Skeletal muscle tissue (tissue), 4 donors: ENCODE data around the gene TBR1. TPM values are rescaled to one million over a fixed set of nuclear protein-coding genes. Genes with fewer than 3 reads are reported as not detected.

Experiments used
- H3K27ac ChIP-seq: one replicate; pipeline ENCODE4 v1.7.0; 2013; ENCODE audit warnings: mild to moderate bottlenecking, low read depth, low read length, inconsistent platforms
- H3K27me3 ChIP-seq, 3 donors: one replicate each; pipeline ENCODE4 v1.7.0; 2013; ENCODE audit warnings: low read length in 3 of 3; ENCODE audit not compliant: control insufficient read depth in 3 of 3, insufficient read depth in 3 of 3
- H3K36me3 ChIP-seq, 3 donors: one replicate each; pipeline ENCODE4 v1.7.0; 2013; ENCODE audit warnings: low read length in 3 of 3; ENCODE audit not compliant: control insufficient read depth in 3 of 3, insufficient read depth in 3 of 3
- H3K4me1 ChIP-seq, 3 donors: one replicate each; pipeline ENCODE4 v1.7.0; 2013; ENCODE audit warnings: low read length in 3 of 3, mild to moderate bottlenecking in 3 of 3; ENCODE audit not compliant: control insufficient read depth in 3 of 3, insufficient read depth in 3 of 3
- H3K4me3 ChIP-seq, 3 donors: one replicate each; pipeline ENCODE4 v1.7.0; 2013; ENCODE audit warnings: low read length in 3 of 3
- H3K9ac ChIP-seq, 3 donors: one replicate each; pipeline ENCODE4 v1.7.0; 2013; ENCODE audit warnings: low read length in 3 of 3, mild to moderate bottlenecking in 3 of 3, moderate library complexity in 2 of 3, low read depth in 1 of 3
- H3K9me3 ChIP-seq, 3 donors: one replicate each; pipeline ENCODE4 v1.7.0; 2013; ENCODE audit warnings: low read length in 3 of 3; ENCODE audit not compliant: control insufficient read depth in 3 of 3
- total RNA-seq: library from RNA; depleted of rRNA; stranded (reverse); fragments of >200 nt; gene quantifications from one replicate; pipeline ENCODE4 v1.2.3, GENCODE V29; 2014
- donor health status: Osteomylitis.

TBR1 gene
- total RNA-seq, result not detected

DNA sequence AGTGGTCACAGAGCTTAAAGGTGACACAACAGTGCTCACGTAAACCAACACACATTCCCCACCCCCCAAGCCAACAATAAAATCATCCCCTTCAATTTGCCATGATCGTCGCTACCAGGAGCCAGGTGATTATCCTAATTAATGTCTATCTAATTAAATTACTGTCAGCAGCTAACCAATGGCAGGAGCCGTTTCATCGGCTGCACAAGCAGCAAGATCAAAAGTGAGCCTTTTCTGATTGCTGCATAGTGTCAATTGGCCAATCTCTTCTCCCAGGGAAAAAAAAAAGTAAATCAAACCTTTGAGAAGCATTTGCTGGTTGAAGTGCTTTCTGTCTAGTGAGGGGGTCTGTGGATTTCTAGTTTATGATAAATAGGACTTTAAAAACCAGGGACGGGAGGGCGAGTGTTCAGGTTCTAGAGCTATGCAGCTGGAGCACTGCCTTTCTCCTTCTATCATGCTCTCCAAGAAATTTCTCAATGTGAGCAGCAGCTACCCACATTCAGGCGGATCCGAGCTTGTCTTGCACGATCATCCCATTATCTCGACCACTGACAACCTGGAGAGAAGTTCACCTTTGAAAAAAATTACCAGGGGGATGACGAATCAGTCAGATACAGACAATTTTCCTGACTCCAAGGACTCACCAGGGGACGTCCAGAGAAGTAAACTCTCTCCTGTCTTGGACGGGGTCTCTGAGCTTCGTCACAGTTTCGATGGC, at the start of gene TBR1:
Gene TBR1 (plus strand): TSS at position 311 of the 721 bp plus-strand sequence. CDS start 114 bp downstream, at position 425.
- H3K4me3 ChIP-seq, result peak within 1 kb of the TSS; percentile 62 to 71 (median 68)

DNA sequence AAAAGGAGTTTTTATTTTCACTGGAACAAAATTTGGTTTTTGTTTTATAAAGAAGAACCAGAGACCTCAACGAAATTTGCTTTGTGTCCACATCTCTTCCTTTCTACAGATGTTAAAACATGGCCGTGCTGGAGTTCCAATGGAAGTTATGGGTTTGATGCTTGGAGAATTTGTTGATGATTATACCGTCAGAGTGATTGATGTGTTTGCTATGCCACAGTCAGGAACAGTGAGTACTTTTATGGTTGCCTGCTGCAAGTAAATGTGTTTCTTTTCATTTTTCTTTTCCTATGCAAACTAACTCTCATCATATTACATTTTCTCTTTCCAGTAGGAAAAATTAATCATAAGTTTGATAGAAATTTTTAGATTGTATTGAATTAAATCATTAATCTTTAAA, 48.4 kb upstream of the TBR1 start:
- Histone ChIP-seq H3K27me3 (no peaks in the 10 kb centered on the region), H3K27ac (no peak overlapping the region), H3K4me3 (no peak overlapping the region), H3K9ac (no peak overlapping the region), H3K4me1 (no peaks in the 10 kb centered on the region), H3K36me3 (peaks cover 3 to 9% (median 7%) of the 10 kb centered on the region in 3 donors), H3K9me3 (peaks cover 0 to 3% (median 0%) of the 10 kb centered on the region in 3 donors)

More for the DNA sequence above, at the start of gene TBR1:
- H3K9me3 ChIP-seq, result no peaks in the 10 kb centered on the region
- H3K4me1 ChIP-seq, result peaks cover 26 to 37% (median 32%) of the 10 kb centered on the region in 3 donors
- no peak within 1 kb of the TSS for H3K27ac ChIP-seq
- H3K36me3 ChIP-seq, result no peaks in the 10 kb centered on the region
- H3K9ac ChIP-seq, result no peak within 1 kb of the TSS
- H3K27me3 ChIP-seq, result peaks cover 62 to 71% (median 70%) of the 10 kb centered on the region in 3 donors

DNA sequence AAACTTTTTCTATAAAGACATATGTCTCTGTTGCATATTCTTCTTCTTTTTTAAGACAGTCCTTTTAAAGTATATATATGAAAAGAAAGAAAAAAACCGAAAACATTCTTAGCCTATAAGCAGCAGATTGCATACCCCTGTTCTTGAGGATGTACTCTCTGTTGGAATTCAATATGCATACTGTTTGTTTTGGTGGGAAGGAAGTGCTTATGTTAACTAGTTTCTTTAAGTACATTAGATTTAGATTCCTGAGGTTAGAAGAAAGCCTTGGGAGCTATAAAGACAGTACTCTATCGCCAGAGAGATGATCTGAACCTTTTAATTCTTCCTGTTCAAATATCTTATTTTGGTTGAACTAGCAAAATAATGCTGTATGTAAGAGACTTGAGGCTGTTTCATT, 46.8 kb upstream of the TBR1 start:
- H3K4me1 ChIP-seq, result no peaks in the 10 kb centered on the region
- no peaks in the 10 kb centered on the region for H3K9me3 ChIP-seq
- H3K27me3 ChIP-seq, result no peaks in the 10 kb centered on the region
- H3K27ac ChIP-seq, result no peak overlapping the region
- peaks cover 3 to 9% (median 7%) of the 10 kb centered on the region in 3 donors for H3K36me3 ChIP-seq
- no peak overlapping the region for H3K4me3 ChIP-seq
- H3K9ac ChIP-seq, result no peak overlapping the region

DNA sequence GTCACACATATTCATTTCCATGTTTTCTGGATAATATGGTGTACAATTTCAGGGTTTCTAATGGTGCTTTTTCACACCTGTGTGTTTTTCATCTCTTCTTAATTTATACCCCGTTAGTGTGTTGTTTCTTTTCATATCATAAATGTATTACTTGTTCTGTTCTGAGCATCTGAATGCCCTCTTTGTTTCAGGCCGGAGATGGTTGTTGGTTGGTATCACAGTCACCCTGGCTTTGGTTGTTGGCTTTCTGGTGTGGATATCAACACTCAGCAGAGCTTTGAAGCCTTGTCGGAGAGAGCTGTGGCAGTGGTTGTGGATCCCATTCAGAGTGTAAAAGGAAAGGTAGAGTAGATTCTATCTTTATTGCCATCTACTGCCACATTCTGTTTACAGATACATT, 45.1 kb upstream of the TBR1 start:
- Histone ChIP-seq H3K9me3 (no peaks in the 10 kb centered on the region), H3K27me3 (no peaks in the 10 kb centered on the region), H3K36me3 (peaks cover 3 to 9% (median 7%) of the 10 kb centered on the region in 3 donors), H3K4me1 (no peaks in the 10 kb centered on the region), H3K9ac (no peak overlapping the region), H3K4me3 (no peak overlapping the region), H3K27ac (no peak overlapping the region)

DNA sequence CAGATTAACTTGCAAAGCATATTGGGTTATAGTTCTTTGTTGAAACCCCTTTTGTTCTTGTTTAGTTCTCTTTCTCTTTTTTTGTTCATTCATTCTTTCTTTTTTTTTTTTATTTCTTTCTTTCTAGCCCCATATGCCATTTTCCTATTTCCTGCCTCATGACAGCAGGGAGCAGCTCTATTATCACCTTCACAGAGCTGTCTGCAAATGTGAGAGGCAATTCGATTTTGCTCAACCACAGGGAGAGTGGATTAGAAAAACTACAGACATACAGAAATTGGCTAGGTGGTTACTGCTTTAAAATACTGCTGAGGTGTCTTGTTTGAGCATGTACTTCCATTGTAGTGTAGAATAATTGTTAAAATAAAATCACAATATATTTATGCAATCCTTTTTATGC, 44.2 kb upstream of the TBR1 start:
- peaks cover 3 to 9% (median 7%) of the 10 kb centered on the region in 3 donors for H3K36me3 ChIP-seq

DNA sequence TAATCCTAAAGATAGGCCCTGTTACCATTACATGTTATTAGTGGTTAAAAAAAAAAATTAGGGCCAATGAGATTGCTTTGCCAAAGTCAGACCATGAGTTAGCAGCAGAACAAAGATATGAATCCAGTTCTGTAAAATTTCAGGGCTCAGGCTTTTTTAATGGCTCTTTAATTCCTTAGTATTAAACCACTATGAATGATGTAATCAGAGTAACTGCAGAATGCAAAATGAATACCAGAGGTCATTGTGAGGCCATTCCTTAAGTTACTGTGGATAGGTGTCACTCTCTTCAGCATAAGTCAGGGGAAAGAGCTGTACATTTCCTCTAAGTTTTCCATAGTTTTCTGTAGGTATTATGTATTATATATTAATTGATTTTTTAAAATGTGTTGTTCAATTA, 42.2 kb upstream of the TBR1 start:
- Histone ChIP-seq H3K36me3 (peaks cover 0 to 9% (median 7%) of the 10 kb centered on the region in 3 donors), H3K9me3 (no peaks in the 10 kb centered on the region), H3K27me3 (no peaks in the 10 kb centered on the region), H3K27ac (no peak overlapping the region), H3K4me1 (no peaks in the 10 kb centered on the region), H3K9ac (no peak overlapping the region), H3K4me3 (no peak overlapping the region)

More for the DNA sequence above, 44.2 kb upstream of the TBR1 start:
- Histone ChIP-seq H3K9me3 (no peaks in the 10 kb centered on the region), H3K4me1 (no peaks in the 10 kb centered on the region), H3K27ac (no peak overlapping the region), H3K27me3 (no peaks in the 10 kb centered on the region), H3K9ac (no peak overlapping the region), H3K4me3 (no peak overlapping the region)

DNA sequence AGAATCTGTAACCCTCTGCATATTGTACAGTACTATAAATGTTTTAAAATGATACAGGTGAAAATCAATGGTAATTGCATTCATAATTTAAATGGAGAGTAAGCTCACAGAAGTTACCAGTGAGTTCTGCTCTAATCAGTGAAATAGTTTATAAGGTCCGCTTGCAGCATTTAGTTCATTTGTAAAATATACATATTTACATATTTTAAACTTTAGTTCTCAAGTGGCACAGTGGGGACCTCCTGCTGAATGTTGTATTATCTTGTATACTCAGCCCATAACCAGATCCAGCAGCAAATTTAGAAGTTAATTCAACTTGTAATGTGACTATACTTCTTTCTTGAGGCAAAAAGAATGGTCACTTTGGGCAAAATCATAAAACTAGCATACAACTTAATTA, 41.7 kb upstream of the TBR1 start:
- Histone ChIP-seq H3K9me3 (no peaks in the 10 kb centered on the region), H3K9ac (no peak overlapping the region), H3K27me3 (no peaks in the 10 kb centered on the region), H3K4me1 (peaks cover 0 to under 1% (median 0%) of the 10 kb centered on the region in 3 donors), H3K4me3 (no peak overlapping the region), H3K27ac (no peak overlapping the region), H3K36me3 (peaks cover 0 to 9% (median 7%) of the 10 kb centered on the region in 3 donors)

DNA sequence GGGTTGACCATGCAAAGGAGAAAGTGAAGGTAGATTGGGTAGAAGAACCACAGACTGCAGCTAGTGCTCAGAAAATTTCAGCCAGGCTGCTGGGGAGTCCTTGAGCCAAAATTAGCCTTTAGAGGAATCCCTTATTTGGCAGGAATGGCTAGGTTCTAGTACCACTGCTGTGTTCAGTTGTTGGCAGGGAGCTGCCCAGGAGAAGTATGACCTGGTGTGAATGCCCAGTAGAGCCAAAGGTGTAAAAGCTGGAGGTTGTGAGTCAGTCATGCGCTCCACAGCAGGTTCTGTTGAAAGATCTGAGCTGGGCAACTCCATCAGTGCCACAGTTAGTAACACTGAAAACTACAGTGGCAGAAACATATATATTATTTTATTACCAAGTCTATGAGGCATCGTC, 36.4 kb upstream of the TBR1 start:
- Histone ChIP-seq H3K27me3 (no peaks in the 10 kb centered on the region), H3K4me1 (peaks cover 0 to 7% (median 0%) of the 10 kb centered on the region in 3 donors), H3K9me3 (no peaks in the 10 kb centered on the region), H3K9ac (no peak overlapping the region), H3K27ac (no peak overlapping the region), H3K4me3 (no peak overlapping the region), H3K36me3 (no peaks in the 10 kb centered on the region)

DNA sequence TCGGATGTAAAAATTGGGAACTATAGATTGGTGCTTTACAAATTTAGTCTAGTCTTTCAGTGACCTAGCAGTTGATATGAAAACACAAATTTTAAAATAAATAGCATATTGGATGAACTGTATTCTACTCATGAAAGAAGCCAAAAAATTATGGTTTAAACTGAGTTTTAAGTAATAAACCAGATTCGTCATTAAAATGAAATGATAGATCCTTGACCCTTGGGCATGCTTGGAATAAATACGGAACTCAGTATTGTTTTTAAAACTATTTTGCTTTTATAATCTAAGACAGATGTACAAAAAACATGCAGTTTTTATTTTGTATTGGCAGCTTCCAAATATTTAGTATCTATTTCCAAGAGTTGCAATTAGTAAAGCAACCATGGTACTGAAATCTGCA, 34.6 kb upstream of the TBR1 start:
- Histone ChIP-seq H3K9ac (no peak overlapping the region), H3K36me3 (no peaks in the 10 kb centered on the region), H3K9me3 (no peaks in the 10 kb centered on the region), H3K4me3 (no peak overlapping the region), H3K4me1 (peaks cover 0 to 7% (median 0%) of the 10 kb centered on the region in 3 donors), H3K27me3 (no peaks in the 10 kb centered on the region), H3K27ac (no peak overlapping the region)

DNA sequence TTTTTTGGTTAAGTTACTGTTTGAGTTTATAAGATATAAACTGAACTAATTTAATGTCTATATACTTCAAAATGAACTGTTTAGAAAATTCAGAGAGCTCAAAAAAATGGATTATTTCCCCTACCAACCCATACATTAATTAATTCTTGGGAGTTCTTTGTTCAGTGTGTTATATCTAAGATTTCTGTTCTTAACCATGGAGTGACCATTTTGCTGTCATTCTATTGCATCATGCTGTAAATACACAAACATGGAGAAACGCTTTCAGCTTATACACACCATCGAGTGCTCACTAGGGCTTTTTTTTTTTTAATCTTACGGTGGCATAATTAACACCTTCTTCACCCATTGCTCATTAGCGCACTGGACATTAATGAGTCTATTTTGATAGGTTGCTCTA, 33.4 kb upstream of the TBR1 start:
- Histone ChIP-seq H3K27ac (no peak overlapping the region), H3K9ac (no peak overlapping the region), H3K4me3 (no peak overlapping the region), H3K27me3 (no peaks in the 10 kb centered on the region), H3K36me3 (no peaks in the 10 kb centered on the region), H3K4me1 (peaks cover 0 to 7% (median 0%) of the 10 kb centered on the region in 3 donors), H3K9me3 (no peaks in the 10 kb centered on the region)
